Type B pancreatic cell (in vitro differentiated cells): Measurements from ENCODE around the gene TRIM44. TPM values are rescaled to one million over a fixed set of nuclear protein-coding genes. Genes with fewer than 3 reads are reported as not detected.

Experiments used
- DNase-seq: peaks from one replicate; pipeline ENCODE4 v3.0.0; 2021; ENCODE audit warnings: mixed read lengths; ENCODE audit not compliant: unreplicated experiment; ENCODE audit errors: extremely low spot score
- H3K27ac Mint-ChIP-seq: 2 replicates; pipeline ENCODE4 v1.8.0; 2021; ENCODE audit warnings: mild to moderate bottlenecking, mixed read lengths
- H3K27me3 Mint-ChIP-seq: 2 replicates; pipeline ENCODE4 v1.8.0; 2021; ENCODE audit warnings: mixed read lengths
- H3K36me3 Mint-ChIP-seq: 2 replicates; pipeline ENCODE4 v1.8.0; 2021; ENCODE audit warnings: mixed read lengths
- H3K4me1 Mint-ChIP-seq: one replicate; pipeline ENCODE4 v1.8.0; 2021; ENCODE audit warnings: mixed read lengths; ENCODE audit not compliant: unreplicated experiment
- H3K4me3 Mint-ChIP-seq: 2 replicates; pipeline ENCODE4 v1.8.0; 2021; ENCODE audit warnings: mild to moderate bottlenecking, mixed read lengths
- H3K9me3 Mint-ChIP-seq: 2 replicates; pipeline ENCODE4 v1.8.0; 2021; ENCODE audit warnings: mixed read lengths
- total RNA-seq: library from RNA; stranded (reverse); gene quantifications from 2 replicates; pipeline ENCODE4 v1.2.1, GENCODE V29; 2021; ENCODE audit warnings: low replicate concordance
- TF ChIP-seq, protein P1 (sequence below): fragments of 200-600 bp; sonication (generic); conservative IDR thresholded peaks from 2 replicates; pipeline ENCODE4 v1.5.0; 2021; ENCODE audit warnings: antibody characterized with exemption, mild to moderate bottlenecking

Gene TRIM44
- total RNA-seq, 1 donor from 2014 or later, result 70.6 TPM

DNA sequence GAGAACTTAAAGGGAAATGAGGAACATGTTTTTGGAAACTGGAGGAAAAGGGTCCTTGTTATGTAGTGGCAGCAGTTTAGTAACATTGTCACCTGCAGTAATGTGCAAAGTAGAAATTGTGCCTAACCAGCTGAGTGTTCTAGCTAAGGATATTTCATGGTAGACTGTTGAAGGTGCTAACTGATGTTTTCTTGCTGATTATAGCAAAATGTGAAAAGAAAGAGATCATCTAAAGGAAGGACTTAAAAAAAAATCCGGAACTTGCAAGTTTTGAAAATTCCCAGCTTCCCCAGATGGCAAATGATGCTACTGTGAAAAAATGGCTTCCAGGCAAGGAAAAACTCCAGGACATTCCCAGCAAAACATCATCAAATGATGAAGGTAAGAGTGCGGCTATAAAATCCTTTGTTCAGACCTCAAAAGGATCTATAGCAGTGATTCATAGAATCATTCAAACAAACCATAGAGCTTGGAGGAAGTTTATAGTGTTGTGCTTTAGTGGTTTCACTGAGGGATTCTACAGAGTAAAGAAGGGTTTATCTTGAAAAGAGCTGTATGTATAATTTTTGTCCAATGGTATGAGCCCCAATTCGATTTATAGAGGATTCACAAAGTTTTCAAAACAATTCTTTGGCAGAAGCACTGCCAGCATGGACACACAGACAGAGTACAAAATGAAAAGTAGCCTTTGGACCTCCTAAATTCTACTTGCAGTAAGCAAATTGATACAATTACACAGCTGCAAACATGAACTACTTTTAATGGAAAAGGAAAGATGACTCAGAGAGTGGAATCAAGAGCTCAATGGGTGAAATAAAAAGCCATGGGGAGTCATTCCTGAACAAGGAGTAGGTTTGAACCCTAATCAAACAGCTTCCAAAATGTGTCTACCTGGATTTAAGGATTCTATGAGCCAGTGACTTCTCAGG, 4.3 kb upstream of the TRIM44 start:
- Mint-ChIP-seq H3K27me3 (peaks cover 21% of the 10 kb centered on the region), H3K9me3 (no peaks in the 10 kb centered on the region), H3K4me1 (peaks cover 31% of the 10 kb centered on the region), H3K4me3 (no peak overlapping the region), H3K36me3 (peaks cover 8% of the 10 kb centered on the region), H3K27ac (no peak overlapping the region)
- TF ChIP-seq, protein P1, sequence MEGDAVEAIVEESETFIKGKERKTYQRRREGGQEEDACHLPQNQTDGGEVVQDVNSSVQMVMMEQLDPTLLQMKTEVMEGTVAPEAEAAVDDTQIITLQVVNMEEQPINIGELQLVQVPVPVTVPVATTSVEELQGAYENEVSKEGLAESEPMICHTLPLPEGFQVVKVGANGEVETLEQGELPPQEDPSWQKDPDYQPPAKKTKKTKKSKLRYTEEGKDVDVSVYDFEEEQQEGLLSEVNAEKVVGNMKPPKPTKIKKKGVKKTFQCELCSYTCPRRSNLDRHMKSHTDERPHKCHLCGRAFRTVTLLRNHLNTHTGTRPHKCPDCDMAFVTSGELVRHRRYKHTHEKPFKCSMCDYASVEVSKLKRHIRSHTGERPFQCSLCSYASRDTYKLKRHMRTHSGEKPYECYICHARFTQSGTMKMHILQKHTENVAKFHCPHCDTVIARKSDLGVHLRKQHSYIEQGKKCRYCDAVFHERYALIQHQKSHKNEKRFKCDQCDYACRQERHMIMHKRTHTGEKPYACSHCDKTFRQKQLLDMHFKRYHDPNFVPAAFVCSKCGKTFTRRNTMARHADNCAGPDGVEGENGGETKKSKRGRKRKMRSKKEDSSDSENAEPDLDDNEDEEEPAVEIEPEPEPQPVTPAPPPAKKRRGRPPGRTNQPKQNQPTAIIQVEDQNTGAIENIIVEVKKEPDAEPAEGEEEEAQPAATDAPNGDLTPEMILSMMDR, result no peak
- DNase-seq, result no peak

DNA sequence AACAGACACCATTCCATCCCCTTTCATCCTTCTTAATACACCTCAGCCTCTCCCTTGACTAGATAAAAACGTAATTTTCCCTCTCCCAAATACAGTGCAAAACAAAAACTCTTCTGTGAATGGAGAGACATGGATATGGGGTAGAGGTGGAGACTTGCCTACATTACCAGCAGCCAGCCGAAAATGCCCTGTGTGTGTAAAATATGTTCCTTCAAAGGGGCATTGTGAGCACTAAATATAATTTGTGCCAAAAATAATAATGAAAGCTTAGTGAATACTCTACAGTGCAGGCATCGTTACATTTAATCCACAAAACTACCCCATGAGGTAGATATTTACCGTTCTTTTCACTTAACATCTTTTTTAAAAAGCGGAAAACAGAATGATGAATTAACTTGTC, 1.0 kb upstream of the TRIM44 start:
- Mint-ChIP-seq H3K27me3 (peaks cover 13% of the 10 kb centered on the region), H3K9me3 (peaks cover 22% of the 10 kb centered on the region), H3K27ac (peak overlapping the region; percentile 99), H3K4me3 (peak overlapping the region; percentile 96), H3K4me1 (peaks cover 41% of the 10 kb centered on the region), H3K36me3 (peaks cover 34% of the 10 kb centered on the region)
- TF ChIP-seq, protein P1, result no peak
- no peak for DNase-seq

DNA sequence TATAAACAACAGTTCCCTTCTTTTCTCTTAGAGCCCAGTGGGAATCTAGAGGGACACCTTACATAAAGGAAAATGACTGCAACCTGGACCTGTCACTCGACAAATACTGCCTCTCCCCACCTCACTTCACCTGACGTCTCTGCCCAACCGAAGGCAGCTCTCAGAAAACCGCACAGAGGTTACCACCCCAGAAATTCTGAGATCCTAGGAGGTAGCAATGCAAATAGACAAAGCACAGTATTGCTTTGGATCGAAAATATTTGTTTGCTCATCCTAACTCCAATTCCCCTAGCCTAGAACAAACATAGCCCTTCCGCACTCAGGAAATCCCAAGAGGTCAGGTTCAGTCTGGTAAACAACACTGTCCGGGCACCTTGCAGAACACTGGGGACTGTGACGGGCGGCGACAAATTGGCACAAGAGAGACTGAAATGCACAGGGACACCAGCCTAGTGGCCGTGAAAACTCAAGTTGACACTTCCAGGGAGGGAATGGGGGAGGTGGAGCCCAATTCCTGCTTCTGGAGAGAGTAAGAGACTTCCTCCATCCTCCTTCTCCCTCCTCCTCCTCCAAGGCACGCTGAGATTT, 420 bp upstream of the TRIM44 start:
- Mint-ChIP-seq H3K27me3 (peaks cover 13% of the 10 kb centered on the region), H3K9me3 (peaks cover 22% of the 10 kb centered on the region), H3K4me1 (peaks cover 41% of the 10 kb centered on the region), H3K27ac (peak overlapping the region; percentile 99), H3K4me3 (peak overlapping the region; percentile 96), H3K36me3 (peaks cover 38% of the 10 kb centered on the region)
- no peak for DNase-seq
- TF ChIP-seq, protein P1, result no peak

DNA sequence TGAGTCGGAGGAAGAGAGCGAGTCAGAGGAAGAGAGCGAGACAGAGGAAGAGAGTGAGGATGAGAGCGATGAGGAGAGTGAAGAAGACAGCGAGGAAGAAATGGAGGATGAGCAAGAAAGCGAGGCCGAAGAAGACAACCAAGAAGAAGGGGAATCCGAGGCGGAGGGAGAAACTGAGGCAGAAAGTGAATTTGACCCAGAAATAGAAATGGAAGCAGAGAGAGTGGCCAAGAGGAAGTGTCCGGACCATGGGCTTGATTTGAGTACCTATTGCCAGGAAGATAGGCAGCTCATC, 780 bp downstream of the TRIM44 start:
- Mint-ChIP-seq H3K9me3 (peaks cover 22% of the 10 kb centered on the region), H3K4me3 (peak overlapping the region; percentile 96)
- TF ChIP-seq, protein P1, result no peak

DNA sequence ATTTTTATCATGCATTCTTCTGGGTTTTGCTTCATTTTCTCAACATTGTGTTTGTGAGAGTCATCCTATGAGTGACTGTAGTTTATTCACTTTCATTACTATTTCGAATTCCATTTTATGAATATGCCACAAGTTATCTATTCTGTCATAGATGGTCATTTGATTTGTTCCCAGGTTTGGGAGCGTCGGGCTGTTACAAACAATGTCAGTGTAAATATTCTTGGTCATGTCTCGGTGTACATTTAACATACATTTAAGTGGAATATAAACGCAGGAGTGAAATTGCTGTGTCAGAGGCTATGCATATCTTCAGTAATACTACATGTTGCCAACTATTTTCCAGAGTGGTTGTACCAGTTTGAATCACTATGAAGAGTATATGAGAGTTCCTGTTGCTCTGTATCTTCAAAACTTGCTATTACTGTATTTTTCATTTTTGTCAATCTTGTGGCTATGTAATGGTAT, 2.4 kb downstream of the TRIM44 start:
- Mint-ChIP-seq H3K27me3 (peaks cover 4% of the 10 kb centered on the region), H3K4me3 (peak overlapping the region; percentile 96), H3K36me3 (peaks cover 54% of the 10 kb centered on the region), H3K27ac (peak overlapping the region; percentile 32), H3K4me1 (peaks cover 41% of the 10 kb centered on the region), H3K9me3 (peaks cover 22% of the 10 kb centered on the region)
- DNase-seq, result no peak
- TF ChIP-seq, protein P1, result no peak

More for the DNA sequence above, 780 bp downstream of the TRIM44 start:
- Mint-ChIP-seq H3K36me3 (peaks cover 47% of the 10 kb centered on the region), H3K4me1 (peaks cover 41% of the 10 kb centered on the region), H3K27me3 (peaks cover 6% of the 10 kb centered on the region), H3K27ac (peak overlapping the region; percentile 99)
- no peak for DNase-seq
